OCI-LY7 (cell line): ENCODE data around the gene NFATC2. TPM values are rescaled to one million over a fixed set of nuclear protein-coding genes. Genes with fewer than 3 reads are reported as not detected.

Experiments used
- BruUV-seq: library from RNA; stranded (reverse); fragments of 400-500 nt; replicated peaks from 2 replicates; lab custom pipeline; 2021; lab: Mats Ljungman, UMichigan
- CTCF ChIA-PET: fragments of 300-600 bp; sonication (Branson Sonifier 250); formaldehyde crosslinking; loops from one replicate; lab custom pipeline; 2022; ENCODE audit warnings: antibody characterized with exemption; ENCODE audit not compliant: unreplicated experiment; lab: Charles Lee
- POLR2A ChIA-PET: fragments of 300-600 bp; sonication (Branson Sonifier 250); formaldehyde crosslinking; loops from one replicate; lab custom pipeline; 2022; ENCODE audit warnings: antibody characterized with exemption; lab: Charles Lee
- DNase-seq: peaks from one replicate; pipeline ENCODE4 v3.0.0-alpha.2; 2015; ENCODE audit warnings: low spot score
- H2AFZ ChIP-seq: fragments of 200-600 bp; sonication (generic), shearing (Covaris generic); 2 replicates; pipeline ENCODE4 v1.6.1; 2014; ENCODE audit warnings: mild to moderate bottlenecking, antibody characterized with exemption, low read length, moderate library complexity
- H3K27ac ChIP-seq: fragments of 200-600 bp; sonication (generic); 2 replicates; pipeline ENCODE4 v1.5.1; 2014; ENCODE audit warnings: mixed run types, low read depth, mild to moderate bottlenecking, moderate library complexity, low read length, inconsistent platforms; ENCODE audit not compliant: poor library complexity, severe bottlenecking
- H3K36me3 ChIP-seq: fragments of 200-600 bp; sonication (generic); 2 replicates; pipeline ENCODE4 v1.6.1; 2014; ENCODE audit warnings: mild to moderate bottlenecking, antibody characterized with exemption, low read length, moderate library complexity, mixed read lengths; ENCODE audit not compliant: insufficient read depth
- H3K4me1 ChIP-seq: fragments of 200-600 bp; sonication (generic); 2 replicates; pipeline ENCODE4 v1.5.1; 2014; ENCODE audit warnings: mild to moderate bottlenecking, low read length; ENCODE audit not compliant: insufficient read depth, poor library complexity, severe bottlenecking
- H3K4me2 ChIP-seq: fragments of 200-600 bp; sonication (generic); 2 replicates; pipeline ENCODE4 v1.6.1; 2014; ENCODE audit warnings: mild to moderate bottlenecking, low read length
- H3K4me3 ChIP-seq: fragments of 200-600 bp; sonication (generic); 2 replicates; pipeline ENCODE4 v1.5.1; 2014; ENCODE audit warnings: mild to moderate bottlenecking, low read depth, low read length; ENCODE audit not compliant: poor library complexity, severe bottlenecking
- H3K79me2 ChIP-seq: fragments of 200-600 bp; sonication (generic); 2 replicates; pipeline ENCODE4 v1.6.1; 2016; ENCODE audit warnings: low read depth, mild to moderate bottlenecking, low read length, moderate library complexity, mixed read lengths; ENCODE audit not compliant: insufficient read depth
- H3K9me2 ChIP-seq: fragments of 200-600 bp; sonication (generic); 2 replicates; pipeline ENCODE4 v1.6.1; 2016; ENCODE audit warnings: mild to moderate bottlenecking, low read length, mixed read lengths; ENCODE audit not compliant: insufficient read depth
- H3K9me3 ChIP-seq: fragments of 200-600 bp; sonication (generic); 2 replicates; pipeline ENCODE4 v1.6.1; 2014; ENCODE audit warnings: mild to moderate bottlenecking, mixed run types, low read length, mixed read lengths
- H4K20me1 ChIP-seq: fragments of 200-600 bp; sonication (generic); 2 replicates; pipeline ENCODE4 v1.6.1; 2014; ENCODE audit warnings: mild to moderate bottlenecking, antibody characterized with exemption, low read length, moderate library complexity, mixed read lengths; ENCODE audit not compliant: insufficient read depth
- EZH2phosphoT487 ChIP-seq: fragments of 200-600 bp; sonication (generic); IDR thresholded peaks from 2 replicates; pipeline ENCODE4 v1.6.1; 2018; ENCODE audit warnings: low read depth, borderline replicate concordance, mild to moderate bottlenecking, mixed run types, antibody characterized with exemption, low read length, moderate library complexity, mixed read lengths
- intact Hi-C: fragments of 100-400 bp; cut with micrococcal nuclease; formaldehyde crosslinking; loops from one replicate; pipeline ENCODE4 v1.10.0; 2022; ENCODE audit not compliant: unreplicated experiment
- total RNA-seq, 2 experiments: library from RNA; depleted of rRNA in 1 of 2; stranded (reverse); fragments of >200 nt in 1 of 2; shearing (Covaris generic) in 1 of 2; gene quantifications; 2 replicates each; pipeline ENCODE4 v1.2.3, GENCODE V29; 2014 to 2022
- TF ChIP-seq, protein P1 (sequence below): fragments of 200-600 bp; sonication (generic); conservative IDR thresholded peaks from 2 replicates; pipeline ENCODE4 v1.5.1; 2014; ENCODE audit warnings: mild to moderate bottlenecking, antibody characterized with exemption, low read length, moderate library complexity, mixed read lengths

Gene NFATC2
- total RNA-seq, 2 experiments from 2014 or later, result 12.5 to 43.8 TPM

DNA sequence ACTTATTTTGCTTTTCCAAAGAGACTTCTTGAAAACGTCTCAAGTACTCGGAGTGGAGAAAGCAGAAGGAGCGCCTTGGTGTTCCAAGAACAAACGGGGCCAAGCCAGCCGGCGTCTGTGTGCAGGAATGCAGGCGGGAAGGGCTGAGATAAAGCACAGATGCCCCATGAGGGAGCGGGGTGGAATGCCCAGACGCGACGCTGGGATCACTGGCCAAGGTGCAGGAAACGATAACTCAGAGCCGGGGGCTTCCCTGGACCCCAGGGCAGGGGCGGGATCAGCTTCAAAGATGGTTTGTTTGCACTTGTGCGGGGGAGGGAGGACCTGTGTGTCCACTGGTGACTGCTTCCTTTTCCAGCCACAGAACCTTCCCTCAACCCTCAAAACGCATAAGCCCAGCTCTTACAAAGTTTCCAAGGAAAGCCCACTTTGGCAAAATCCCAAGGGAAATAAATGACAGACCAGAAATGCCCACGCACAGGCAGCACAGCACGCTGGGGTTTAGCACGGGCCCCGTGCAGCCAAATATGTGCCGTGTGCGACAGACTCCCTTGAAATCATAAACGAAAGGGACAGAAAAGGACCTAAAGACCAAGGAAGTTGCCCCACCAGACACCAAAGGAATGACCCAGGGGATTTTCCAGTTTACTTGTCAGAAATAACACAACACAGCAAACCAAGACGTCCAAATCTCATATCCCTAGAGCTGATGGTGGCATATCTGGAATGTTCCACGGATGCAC, 113.9 kb downstream of the NFATC2 start:
- BruUV-seq, result no TSS peak
- Histone ChIP-seq H3K36me3 (peaks cover 90% of the 10 kb centered on the region), H3K4me1 (peaks cover 38% of the 10 kb centered on the region), H3K79me2 (no peaks in the 10 kb centered on the region), H3K9me2 (no peaks in the 10 kb centered on the region), H3K4me2 (no peak overlapping the region), H3K9me3 (no peaks in the 10 kb centered on the region), H4K20me1 (no peaks in the 10 kb centered on the region), H3K4me3 (no peak overlapping the region), H2AFZ (no peak overlapping the region), H3K27ac (no peak overlapping the region)
- intact Hi-C loops, result no loop called here
- CTCF ChIA-PET, result no interaction called here
- TF ChIP-seq, protein P1, sequence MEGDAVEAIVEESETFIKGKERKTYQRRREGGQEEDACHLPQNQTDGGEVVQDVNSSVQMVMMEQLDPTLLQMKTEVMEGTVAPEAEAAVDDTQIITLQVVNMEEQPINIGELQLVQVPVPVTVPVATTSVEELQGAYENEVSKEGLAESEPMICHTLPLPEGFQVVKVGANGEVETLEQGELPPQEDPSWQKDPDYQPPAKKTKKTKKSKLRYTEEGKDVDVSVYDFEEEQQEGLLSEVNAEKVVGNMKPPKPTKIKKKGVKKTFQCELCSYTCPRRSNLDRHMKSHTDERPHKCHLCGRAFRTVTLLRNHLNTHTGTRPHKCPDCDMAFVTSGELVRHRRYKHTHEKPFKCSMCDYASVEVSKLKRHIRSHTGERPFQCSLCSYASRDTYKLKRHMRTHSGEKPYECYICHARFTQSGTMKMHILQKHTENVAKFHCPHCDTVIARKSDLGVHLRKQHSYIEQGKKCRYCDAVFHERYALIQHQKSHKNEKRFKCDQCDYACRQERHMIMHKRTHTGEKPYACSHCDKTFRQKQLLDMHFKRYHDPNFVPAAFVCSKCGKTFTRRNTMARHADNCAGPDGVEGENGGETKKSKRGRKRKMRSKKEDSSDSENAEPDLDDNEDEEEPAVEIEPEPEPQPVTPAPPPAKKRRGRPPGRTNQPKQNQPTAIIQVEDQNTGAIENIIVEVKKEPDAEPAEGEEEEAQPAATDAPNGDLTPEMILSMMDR, result no peak
- TF ChIP-seq EZH2phosphoT487, result no peak
- POLR2A ChIA-PET, result interaction anchor here (0.6 kb wide), 1 partner anchor 29 kb away, joined by 3 read pairs; no protein-coding TSS in a partner anchor
- no peak for DNase-seq

DNA sequence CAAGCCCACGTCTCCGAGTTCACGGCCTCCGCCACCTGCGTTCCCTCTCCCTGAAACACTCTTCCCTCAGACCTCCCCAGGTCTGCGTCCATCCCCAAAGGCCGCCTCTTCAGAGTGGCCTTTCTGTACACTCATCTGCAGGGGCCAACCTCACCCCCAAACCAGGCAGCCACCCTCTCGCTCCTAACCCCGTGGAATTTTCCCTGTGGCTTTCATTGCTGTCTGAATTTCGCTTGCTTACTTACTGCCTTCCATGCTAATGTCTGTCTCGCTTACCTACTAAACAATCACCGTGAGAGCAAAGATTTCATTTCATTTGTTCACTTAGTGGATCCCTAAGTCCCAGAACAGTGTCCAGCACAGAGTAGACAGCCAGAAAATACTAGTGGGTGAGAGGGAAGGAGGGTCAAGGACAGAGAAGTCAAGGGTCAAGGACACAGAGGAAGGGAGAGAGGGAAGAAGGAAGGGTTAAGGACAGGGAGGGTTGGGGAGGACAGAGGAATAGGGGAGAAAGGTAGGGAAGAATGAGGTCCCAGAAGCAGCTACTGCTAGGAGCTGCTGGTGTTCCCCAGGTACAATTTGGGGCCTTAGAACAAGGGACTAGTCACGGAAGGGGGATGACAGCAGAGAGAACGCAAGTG, 114.7 kb downstream of the NFATC2 start:
- Histone ChIP-seq H3K79me2 (no peaks in the 10 kb centered on the region), H3K4me1 (peaks cover 38% of the 10 kb centered on the region), H3K9me3 (no peaks in the 10 kb centered on the region), H4K20me1 (no peaks in the 10 kb centered on the region), H2AFZ (no peak overlapping the region), H3K4me2 (no peak overlapping the region), H3K27ac (no peak overlapping the region), H3K36me3 (peaks cover 90% of the 10 kb centered on the region), H3K4me3 (no peak overlapping the region), H3K9me2 (no peaks in the 10 kb centered on the region)
- POLR2A ChIA-PET, result interaction anchor here (0.6 to 1.4 kb wide), 2 partner anchors 10 to 30 kb away, joined by 3 read pairs; no protein-coding TSS in a partner anchor
- no peak for DNase-seq
- TF ChIP-seq EZH2phosphoT487, result no peak
- TF ChIP-seq, protein P1, result no peak
- BruUV-seq, result no TSS peak
- CTCF ChIA-PET, result no interaction called here
- intact Hi-C loops, result no loop called here
